GM23338 (cell line): ENCODE data around the gene IL17A. TPM values are rescaled to one million over a fixed set of nuclear protein-coding genes. Genes with fewer than 3 reads are reported as not detected.

Experiments
- ATAC-seq: fragments of 200-7000 bp; cut with Tn5 transposase; 3 replicates; pipeline ENCODE4 v1.9.1; 2020
- DNase-seq: peaks from one replicate; pipeline ENCODE4 v3.0.0-alpha.2; 2015; ENCODE audit warnings: low spot score
- H2AFZ ChIP-seq: fragments of 200-600 bp; sonication (generic); 2 replicates; pipeline ENCODE4 v1.8.0; 2016; ENCODE audit warnings: antibody characterized with exemption, mild to moderate bottlenecking, moderate library complexity
- H3F3A ChIP-seq: fragments of 200-600 bp; sonication (generic); replicated peaks from 2 replicates; pipeline ENCODE4 v1.8.0; 2017; ENCODE audit warnings: antibody characterized with exemption, mixed run types, low read depth
- H3K27ac ChIP-seq: fragments of 200-600 bp; sonication (generic); 2 replicates; pipeline ENCODE4 v1.6.1; 2016; ENCODE audit warnings: low read depth
- H3K27me3 ChIP-seq: fragments of 200-600 bp; sonication (generic); 2 replicates; pipeline ENCODE4 v1.8.0; 2016; ENCODE audit warnings: mild to moderate bottlenecking, mixed run types, moderate library complexity; ENCODE audit not compliant: insufficient read depth
- H3K36me3 ChIP-seq: fragments of 200-600 bp; sonication (generic); 2 replicates; pipeline ENCODE4 v1.8.0; 2016; ENCODE audit warnings: mild to moderate bottlenecking; ENCODE audit not compliant: insufficient read depth
- H3K4me1 ChIP-seq: fragments of 200-600 bp; sonication (generic); 2 replicates; pipeline ENCODE4 v1.8.0; 2016; ENCODE audit warnings: mild to moderate bottlenecking, moderate library complexity; ENCODE audit not compliant: insufficient read depth
- H3K4me2 ChIP-seq: fragments of 200-600 bp; sonication (generic); 2 replicates; pipeline ENCODE4 v1.7.1; 2017; ENCODE audit warnings: mixed run types
- H3K4me3 ChIP-seq: fragments of 200-600 bp; sonication (generic); 2 replicates; pipeline ENCODE4 v1.6.1; 2016; ENCODE audit warnings: mixed run types
- H3K79me2 ChIP-seq: fragments of 200-600 bp; sonication (generic); replicated peaks from 2 replicates; pipeline ENCODE4 v1.8.0; 2017; ENCODE audit warnings: mild to moderate bottlenecking; ENCODE audit not compliant: insufficient read depth
- H3K9me2 ChIP-seq: fragments of 200-600 bp; sonication (generic); 2 replicates; pipeline ENCODE4 v1.8.0; 2017; ENCODE audit not compliant: insufficient read depth
- H4K20me1 ChIP-seq: fragments of 200-600 bp; sonication (generic); replicated peaks from 2 replicates; pipeline ENCODE4 v1.8.0; 2017; ENCODE audit warnings: mild to moderate bottlenecking; ENCODE audit not compliant: insufficient read depth
- H3K27ac Mint-ChIP-seq: 2 replicates; pipeline ENCODE4 v1.8.0; 2020; ENCODE audit warnings: inconsistent platforms, mild to moderate bottlenecking, moderate library complexity, mixed read lengths
- H3K27me3 Mint-ChIP-seq: 3 replicates; pipeline ENCODE4 v1.8.0; 2022; ENCODE audit warnings: low read depth, mild to moderate bottlenecking, moderate library complexity, mixed read lengths, inconsistent platforms; ENCODE audit not compliant: insufficient read depth, poor library complexity
- H3K36me3 Mint-ChIP-seq: 3 replicates; pipeline ENCODE4 v1.8.0; 2021; ENCODE audit warnings: low read depth, mild to moderate bottlenecking, inconsistent platforms, moderate library complexity, mixed read lengths
- H3K4me1 Mint-ChIP-seq: 3 replicates; pipeline ENCODE4 v1.8.0; 2020; ENCODE audit warnings: mild to moderate bottlenecking, inconsistent platforms, mixed read lengths
- H3K4me3 Mint-ChIP-seq: 3 replicates; pipeline ENCODE4 v1.8.0; 2021; ENCODE audit warnings: moderate library complexity, mild to moderate bottlenecking, inconsistent platforms, mixed read lengths
- H3K9me3 Mint-ChIP-seq: 3 replicates; pipeline ENCODE4 v1.8.0; 2020; ENCODE audit warnings: moderate library complexity, mild to moderate bottlenecking, inconsistent platforms, mixed read lengths
- CTCF ChIP-seq, 2 experiments: fragments of 200-600 bp in 1 of 2; sonication (generic) in 1 of 2; conservative IDR thresholded peaks; 2 replicates each; pipeline versions ENCODE4 v1.5.1 to v1.6.1; 2016 to 2017; ENCODE audit warnings: antibody characterized with exemption in 2 of 2, low read depth in 2 of 2, mild to moderate bottlenecking in 2 of 2, moderate library complexity in 1 of 2
- ETS1 ChIP-seq: IDR thresholded peaks from 2 replicates; pipeline ENCODE4 v1.6.1; 2016; ENCODE audit warnings: antibody characterized with exemption
- EZH2 ChIP-seq: fragments of 200-600 bp; sonication (generic); IDR thresholded peaks from one replicate; pipeline ENCODE4 v1.8.0; 2017; ENCODE audit warnings: antibody characterized with exemption, mild to moderate bottlenecking, low read depth; ENCODE audit not compliant: unreplicated experiment
- EZH2phosphoT487 ChIP-seq: fragments of 200-600 bp; sonication (generic); IDR thresholded peaks from one replicate; pipeline ENCODE4 v1.8.1; 2018; ENCODE audit warnings: antibody characterized with exemption; ENCODE audit not compliant: unreplicated experiment
- JUNB ChIP-seq: IDR thresholded peaks from one replicate; pipeline ENCODE4 v1.6.1; 2016; ENCODE audit warnings: antibody characterized with exemption; ENCODE audit not compliant: unreplicated experiment
- NANOG ChIP-seq: IDR thresholded peaks from 2 replicates; pipeline ENCODE4 v1.6.1; 2016; ENCODE audit warnings: antibody characterized with exemption, borderline replicate concordance
- POLR2AphosphoS5 ChIP-seq: IDR thresholded peaks from 2 replicates; pipeline ENCODE4 v1.6.1; 2016; ENCODE audit warnings: antibody characterized with exemption, low read depth
- REST ChIP-seq: IDR thresholded peaks from one replicate; pipeline ENCODE4 v1.6.1; 2018; ENCODE audit warnings: antibody characterized with exemption; ENCODE audit not compliant: unreplicated experiment
- STAT1 ChIP-seq: IDR thresholded peaks from one replicate; pipeline ENCODE4 v1.6.1; 2016; ENCODE audit warnings: antibody characterized with exemption; ENCODE audit not compliant: unreplicated experiment
- ZNF114 ChIP-seq: fragments of 250-450 bp; sonication (Bioruptor Pico); IDR thresholded peaks from 2 replicates; pipeline ENCODE4 v1.5.0; 2020; ENCODE audit warnings: mild to moderate bottlenecking, moderate library complexity
- ZNF331 ChIP-seq: fragments of 250-450 bp; sonication (Bioruptor Pico); IDR thresholded peaks from 2 replicates; pipeline ENCODE4 v1.5.0; 2020; ENCODE audit warnings: low read depth, mild to moderate bottlenecking, moderate library complexity
- polyA plus RNA-seq: library from polyadenylated mRNA; unstranded; fragments of >200 nt; fragmentation: Nextera tagmentation; extraction: Ambion mirVana; gene quantifications from 2 replicates; pipeline ENCODE4 v1.2.1, GENCODE V29; 2016
- total RNA-seq: library from RNA; depleted of rRNA; stranded (reverse); fragments of >200 nt; shearing (Covaris generic); gene quantifications from 2 replicates; pipeline ENCODE4 v1.2.3, GENCODE V29; 2014

IL17A gene
- total and polyA plus RNA-seq, 2 experiments from 2014 or later = not detected

GRCh38 chr6:52162940-52163908 lies 23.0 kb upstream of the IL17A start:
- Mint-ChIP-seq H3K27me3 (no peaks in the 10 kb centered on the region), H3K4me3 (no peak overlapping the region), H3K36me3 (peaks cover 16% of the 10 kb centered on the region; the same call in 2 of the 3 replicates), H3K9me3 (peaks cover 30% of the 10 kb centered on the region), H3K27ac (peak overlapping the region; percentile 11; the same call in 1 of the 2 replicates), H3K4me1 (no peaks in the 10 kb centered on the region; the same call in 1 of the 3 replicates)
- Histone ChIP-seq H3K79me2 (no peaks in the 10 kb centered on the region), H3F3A (no peaks in the 10 kb centered on the region), H4K20me1 (no peaks in the 10 kb centered on the region), H3K4me2 (no peak overlapping the region), H3K4me3 (no peak overlapping the region), H3K27ac (no peak overlapping the region), H2AFZ (no peak overlapping the region), H3K36me3 (no peaks in the 10 kb centered on the region), H3K27me3 (no peaks in the 10 kb centered on the region), H3K4me1 (no peaks in the 10 kb centered on the region), H3K9me2 (no peaks in the 10 kb centered on the region)
- peak; percentile 74 for ATAC-seq
- DNase-seq = peak; percentile 53
- TF ChIP-seq STAT1 = no peak
- TF ChIP-seq REST = no peak
- no peak for TF ChIP-seq NANOG
- peak; percentile 83 to 88 for TF ChIP-seq CTCF (conservative IDR thresholded peaks at IDR 0.05; ENCODE audit: low read depth in 2 of 2)

- H3K4me3 ChIP-seq = no peak overlapping the region
- H3K36me3 ChIP-seq = no peaks in the 10 kb centered on the region
- Mint-ChIP-seq H3K4me1 (no peaks in the 10 kb centered on the region; the same call in 1 of the 3 replicates), H3K27me3 (no peaks in the 10 kb centered on the region), H3K4me3 (no peak overlapping the region), H3K27ac (no peak overlapping the region), H3K36me3 (peaks cover 23% of the 10 kb centered on the region; the same call in 2 of the 3 replicates), H3K9me3 (peaks cover 41% of the 10 kb centered on the region)
- H3K4me2 ChIP-seq = no peak overlapping the region
- no peak overlapping the region for H3K27ac ChIP-seq
- H3K79me2 ChIP-seq = no peaks in the 10 kb centered on the region
- no peaks in the 10 kb centered on the region for H3K27me3 ChIP-seq
- no peaks in the 10 kb centered on the region for H3F3A ChIP-seq
- no peaks in the 10 kb centered on the region for H3K4me1 ChIP-seq
- H3K9me2 ChIP-seq = no peaks in the 10 kb centered on the region
- ATAC-seq (no peak), DNase-seq (no peak)
- no peaks in the 10 kb centered on the region for H4K20me1 ChIP-seq
- no peak overlapping the region; the same call in none of the 2 replicates for H2AFZ ChIP-seq
- TF ChIP-seq NANOG (no peak), EZH2 (no peak), ZNF331 (no peak), POLR2AphosphoS5 (no peak), STAT1 (no peak), ETS1 (no peak), ZNF114 (CRISPR knock-in tag) (no peak), JUNB (no peak), EZH2phosphoT487 (no peak), CTCF (conservative IDR thresholded peaks at IDR 0.05; ENCODE audit: low read depth in 2 of 2) (no peak)
Measured at GRCh38 chr6:52164319-52165094, 21.7 kb upstream of the IL17A start.
